Fibroblast of the aortic adventitia (primary cell): Measurements from ENCODE around the gene ELOVL1. TPM values are rescaled to one million over a fixed set of nuclear protein-coding genes. Genes with fewer than 3 reads are reported as not detected.
A peak's percentile ranks its signal among the peaks of the same experiment; 100 is the strongest.

Experiments
- DNase-seq: peaks from one replicate; pipeline ENCODE4 v3.0.0-alpha.2; 2010; ENCODE audit warnings: low read depth
- H3K4me3 ChIP-seq: 2 replicates; pipeline ENCODE4 v1.5.1; 2011; ENCODE audit warnings: low read depth, mild to moderate bottlenecking, control low read depth, low read length, moderate library complexity
- CTCF ChIP-seq: IDR thresholded peaks from 2 replicates; pipeline ENCODE4 v1.5.1; 2011; ENCODE audit warnings: mild to moderate bottlenecking, low read length, control low read depth, inconsistent platforms; ENCODE audit not compliant: insufficient read depth
- total RNA-seq: library from RNA; depleted of rRNA; stranded (reverse); fragments of >200 nt; gene quantifications from 2 replicates; pipeline ENCODE4 v1.2.3, GENCODE V29; 2012; ENCODE audit warnings: low replicate concordance

ELOVL1 gene
- total RNA-seq, 1 donor, result 78.5 TPM

GRCh38 chr1:43363283-43363934 lies 4.4 kb downstream of the ELOVL1 start:
- TF ChIP-seq CTCF, result no peak
- DNase-seq, result no peak
- no peak overlapping the region for H3K4me3 ChIP-seq

GRCh38 chr1:43360616-43361015 lies 7.2 kb downstream of the ELOVL1 start:
- no peak for DNase-seq
- TF ChIP-seq CTCF, result no peak
- peak overlapping the region; percentile 71 for H3K4me3 ChIP-seq

GRCh38 chr1:43359696-43360095 lies 8.1 kb downstream of the ELOVL1 start:
- TF ChIP-seq CTCF, result no peak
- DNase-seq, result no peak

GRCh38 chr1:43358746-43359693 lies 8.8 kb downstream of the ELOVL1 start, which contains the start of gene CDC20:
Gene CDC20 (plus strand): TSS chr1:43358981. CDS start chr1:43359216, 235 bp downstream.
- peak within 1 kb of the TSS; percentile 75 for H3K4me3 ChIP-seq
- TF ChIP-seq CTCF, result no peak
- DNase-seq, result peak; percentile 95

More at GRCh38 chr1:43359696-43360095, 8.1 kb downstream of the ELOVL1 start:
- peak overlapping the region; percentile 71 for H3K4me3 ChIP-seq

GRCh38 chr1:43358121-43358745 lies 9.6 kb downstream of the ELOVL1 start:
- peak overlapping the region; percentile 75 for H3K4me3 ChIP-seq
- DNase-seq, result no peak
- peak; percentile 30 for TF ChIP-seq CTCF

- DNase-seq, result no peak
- no peak for TF ChIP-seq CTCF
- H3K4me3 ChIP-seq, result no peak overlapping the region
Measured at GRCh38 chr1:43357251-43357650, 10.6 kb downstream of the ELOVL1 start.
